NCI-H748 (cell line): ENCODE measurements around the gene TMEM144.
"Not testable (repeated sequence)": the region's sequence is repeated elsewhere in the genome, so short reads cannot be mapped to it uniquely, and the experiment has no call there.

Experiments
- DNase-seq: peaks from one replicate; lab custom pipeline; 2025; ENCODE audit not compliant: unreplicated experiment; lab: John Stamatoyannopoulos, UW

The TMEM144 gene

GRCh38 chr4:158234671-158235070, 24.4 kb downstream of the TMEM144 start:
- DNase-seq, result no peak

GRCh38 chr4:158236304-158237030, 26.2 kb downstream of the TMEM144 start:
- DNase-seq, result no peak

- no peak for DNase-seq
Observed at GRCh38 chr4:158238575-158238974, 28.3 kb downstream of the TMEM144 start.

GRCh38 chr4:158239196-158239595, 28.9 kb downstream of the TMEM144 start:
- no peak for DNase-seq

- DNase-seq, result no peak
Observed at GRCh38 chr4:158243071-158243470, 32.8 kb downstream of the TMEM144 start.

- no peak for DNase-seq
Observed at GRCh38 chr4:158250321-158250720, 40.0 kb downstream of the TMEM144 start.

- DNase-seq, result peak; percentile 72
Observed at GRCh38 chr4:158253350-158253980, 43.2 kb downstream of the TMEM144 start.

- no peak for DNase-seq
Observed at GRCh38 chr4:158254292-158254691, 44.0 kb downstream of the TMEM144 start.

GRCh38 chr4:158255727-158256324, 45.5 kb downstream of the TMEM144 start:
- DNase-seq, result peak; percentile 58

GRCh38 chr4:158259955-158260575, 49.8 kb downstream of the TMEM144 start:
- peak; percentile 38 for DNase-seq

- no peak for DNase-seq
Observed at GRCh38 chr4:158261480-158261879, 51.2 kb downstream of the TMEM144 start.

- DNase-seq, result no peak
Observed at GRCh38 chr4:158268553-158268952, 58.3 kb downstream of the TMEM144 start.

- DNase-seq, result no peak
Observed at GRCh38 chr4:158274636-158275035, 64.3 kb downstream of the TMEM144 start.

- no peak for DNase-seq
Observed at GRCh38 chr4:158277558-158277957, 67.3 kb downstream of the TMEM144 start.

GRCh38 chr4:158279052-158279451, 68.8 kb downstream of the TMEM144 start:
- not testable (repeated sequence) for DNase-seq

- no peak for DNase-seq
Observed at GRCh38 chr4:158280856-158281255, 70.6 kb downstream of the TMEM144 start.

- no peak for DNase-seq
Observed at GRCh38 chr4:158282252-158282651, 72.0 kb downstream of the TMEM144 start.

GRCh38 chr4:158285429-158286216, 75.3 kb downstream of the TMEM144 start:
- peak; percentile 60 for DNase-seq

GRCh38 chr4:158290912-158291311, 80.6 kb downstream of the TMEM144 start:
- no peak for DNase-seq

GRCh38 chr4:158291334-158292055, 81.2 kb downstream of the TMEM144 start:
- DNase-seq, result no peak
